Activated CD8-positive, alpha-beta memory T cell treated with anti-CD3 and anti-CD28 coated beads, Interleukin-2, amount 50 U/mL, for 24 hours (primary cell): ENCODE data around the gene NPL.

Experiments
- DNase-seq: peaks from one replicate; pipeline ENCODE4 v3.0.0-alpha.2; 2020; ENCODE audit errors: extremely low read depth

Gene NPL

GRCh38 chr1:182867861-182868260 is 78.3 kb downstream of the NPL start:
- no peak for DNase-seq

- no peak for DNase-seq
Measured at GRCh38 chr1:182869241-182869666, 79.7 kb downstream of the NPL start.

- DNase-seq: no peak
Measured at GRCh38 chr1:182872881-182873280, 83.3 kb downstream of the NPL start.

- no peak for DNase-seq
Measured at GRCh38 chr1:182875889-182876288, 86.3 kb downstream of the NPL start.

GRCh38 chr1:182877331-182877730 is 87.8 kb downstream of the NPL start:
- DNase-seq: no peak

GRCh38 chr1:182877842-182878241 is 88.3 kb downstream of the NPL start:
- no peak for DNase-seq
